ENCODE results near the gene ZNHIT3.
"Not testable (repeated sequence)": the region's sequence is repeated elsewhere in the genome, so short reads cannot be mapped to it uniquely, and the experiment has no call there.

Gene ZNHIT3

GRCh38 chr17:36486204-36487194 is at the start of gene ZNHIT3:
Gene ZNHIT3, plus strand, starts transcription at chr17:36486681. Its CDS starts 19 bp downstream, at chr17:36486700.
- DNase-seq, result peak; percentile 91

GRCh38 chr17:36441792-36442191 is 44.7 kb upstream of the ZNHIT3 start:
- DNase-seq, result not testable (repeated sequence)

GRCh38 chr17:36443777-36444176 is 42.7 kb upstream of the ZNHIT3 start:
- no peak for DNase-seq

GRCh38 chr17:36449997-36450396 is 36.5 kb upstream of the ZNHIT3 start:
- not testable (repeated sequence) for DNase-seq

GRCh38 chr17:36452888-36453287 is 33.6 kb upstream of the ZNHIT3 start:
- DNase-seq, result not testable (repeated sequence)

GRCh38 chr17:36457701-36458100 is 28.8 kb upstream of the ZNHIT3 start:
- DNase-seq, result not testable (repeated sequence)

- DNase-seq, result no peak
Measured at GRCh38 chr17:36459045-36459444, 27.4 kb upstream of the ZNHIT3 start.

- no peak for DNase-seq
Measured at GRCh38 chr17:36459601-36460000, 26.9 kb upstream of the ZNHIT3 start.

GRCh38 chr17:36460265-36460937 is 26.1 kb upstream of the ZNHIT3 start:
- no peak for DNase-seq

- DNase-seq, result no peak
Measured at GRCh38 chr17:36461330-36462110, 25.0 kb upstream of the ZNHIT3 start.

- peak; percentile 88 for DNase-seq
Measured at GRCh38 chr17:36463916-36464764, 22.3 kb upstream of the ZNHIT3 start.

- no peak for DNase-seq
Measured at GRCh38 chr17:36464765-36465088, 21.8 kb upstream of the ZNHIT3 start.

- no peak for DNase-seq
Measured at GRCh38 chr17:36468903-36469635, 17.4 kb upstream of the ZNHIT3 start.

GRCh38 chr17:36469733-36470132 is 16.7 kb upstream of the ZNHIT3 start:
- no peak for DNase-seq

GRCh38 chr17:36470499-36470898 is 16.0 kb upstream of the ZNHIT3 start:
- DNase-seq, result no peak

- DNase-seq, result no peak
Measured at GRCh38 chr17:36474571-36474970, 11.9 kb upstream of the ZNHIT3 start.

GRCh38 chr17:36475346-36475970 is 11.0 kb upstream of the ZNHIT3 start:
- DNase-seq, result no peak

- DNase-seq, result no peak
Measured at GRCh38 chr17:36481829-36482228, 4.7 kb upstream of the ZNHIT3 start.

- DNase-seq, result peak; percentile 72
Measured at GRCh38 chr17:36482611-36483504, 3.6 kb upstream of the ZNHIT3 start.

- not testable (repeated sequence) for DNase-seq
Measured at GRCh38 chr17:36484021-36484420, 2.5 kb upstream of the ZNHIT3 start.
